ENCODE data around the gene NRIP3.

DNA sequence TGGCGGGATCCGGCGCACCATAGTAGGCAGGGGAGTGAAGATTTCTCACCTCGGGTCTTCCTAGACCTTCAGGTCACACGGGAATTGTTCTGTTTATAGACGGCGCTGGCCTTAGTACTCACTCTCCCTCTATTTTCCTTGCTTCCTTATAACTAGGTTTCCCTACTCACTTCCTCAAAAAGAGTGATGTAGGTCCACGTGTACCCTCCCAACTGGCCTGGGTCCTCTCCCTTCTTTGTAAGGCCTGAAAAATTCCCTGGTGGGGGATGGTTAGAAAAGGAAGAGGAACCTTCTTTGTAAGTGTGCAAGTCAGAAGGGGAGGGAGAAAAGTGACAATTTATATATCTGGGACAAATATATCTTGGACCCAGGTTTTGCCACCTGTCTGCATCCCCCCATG is 36.6 kb downstream of the NRIP3 start:
- TF ChIP-seq, protein P1, sequence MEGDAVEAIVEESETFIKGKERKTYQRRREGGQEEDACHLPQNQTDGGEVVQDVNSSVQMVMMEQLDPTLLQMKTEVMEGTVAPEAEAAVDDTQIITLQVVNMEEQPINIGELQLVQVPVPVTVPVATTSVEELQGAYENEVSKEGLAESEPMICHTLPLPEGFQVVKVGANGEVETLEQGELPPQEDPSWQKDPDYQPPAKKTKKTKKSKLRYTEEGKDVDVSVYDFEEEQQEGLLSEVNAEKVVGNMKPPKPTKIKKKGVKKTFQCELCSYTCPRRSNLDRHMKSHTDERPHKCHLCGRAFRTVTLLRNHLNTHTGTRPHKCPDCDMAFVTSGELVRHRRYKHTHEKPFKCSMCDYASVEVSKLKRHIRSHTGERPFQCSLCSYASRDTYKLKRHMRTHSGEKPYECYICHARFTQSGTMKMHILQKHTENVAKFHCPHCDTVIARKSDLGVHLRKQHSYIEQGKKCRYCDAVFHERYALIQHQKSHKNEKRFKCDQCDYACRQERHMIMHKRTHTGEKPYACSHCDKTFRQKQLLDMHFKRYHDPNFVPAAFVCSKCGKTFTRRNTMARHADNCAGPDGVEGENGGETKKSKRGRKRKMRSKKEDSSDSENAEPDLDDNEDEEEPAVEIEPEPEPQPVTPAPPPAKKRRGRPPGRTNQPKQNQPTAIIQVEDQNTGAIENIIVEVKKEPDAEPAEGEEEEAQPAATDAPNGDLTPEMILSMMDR (IDR thresholded peaks at IDR 0.05), result no peak
- TF ChIP-seq, protein P2, sequence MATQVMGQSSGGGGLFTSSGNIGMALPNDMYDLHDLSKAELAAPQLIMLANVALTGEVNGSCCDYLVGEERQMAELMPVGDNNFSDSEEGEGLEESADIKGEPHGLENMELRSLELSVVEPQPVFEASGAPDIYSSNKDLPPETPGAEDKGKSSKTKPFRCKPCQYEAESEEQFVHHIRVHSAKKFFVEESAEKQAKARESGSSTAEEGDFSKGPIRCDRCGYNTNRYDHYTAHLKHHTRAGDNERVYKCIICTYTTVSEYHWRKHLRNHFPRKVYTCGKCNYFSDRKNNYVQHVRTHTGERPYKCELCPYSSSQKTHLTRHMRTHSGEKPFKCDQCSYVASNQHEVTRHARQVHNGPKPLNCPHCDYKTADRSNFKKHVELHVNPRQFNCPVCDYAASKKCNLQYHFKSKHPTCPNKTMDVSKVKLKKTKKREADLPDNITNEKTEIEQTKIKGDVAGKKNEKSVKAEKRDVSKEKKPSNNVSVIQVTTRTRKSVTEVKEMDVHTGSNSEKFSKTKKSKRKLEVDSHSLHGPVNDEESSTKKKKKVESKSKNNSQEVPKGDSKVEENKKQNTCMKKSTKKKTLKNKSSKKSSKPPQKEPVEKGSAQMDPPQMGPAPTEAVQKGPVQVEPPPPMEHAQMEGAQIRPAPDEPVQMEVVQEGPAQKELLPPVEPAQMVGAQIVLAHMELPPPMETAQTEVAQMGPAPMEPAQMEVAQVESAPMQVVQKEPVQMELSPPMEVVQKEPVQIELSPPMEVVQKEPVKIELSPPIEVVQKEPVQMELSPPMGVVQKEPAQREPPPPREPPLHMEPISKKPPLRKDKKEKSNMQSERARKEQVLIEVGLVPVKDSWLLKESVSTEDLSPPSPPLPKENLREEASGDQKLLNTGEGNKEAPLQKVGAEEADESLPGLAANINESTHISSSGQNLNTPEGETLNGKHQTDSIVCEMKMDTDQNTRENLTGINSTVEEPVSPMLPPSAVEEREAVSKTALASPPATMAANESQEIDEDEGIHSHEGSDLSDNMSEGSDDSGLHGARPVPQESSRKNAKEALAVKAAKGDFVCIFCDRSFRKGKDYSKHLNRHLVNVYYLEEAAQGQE (IDR thresholded peaks at IDR 0.05; ENCODE audit: insufficient read depth in 1 of 2, low read depth in 2 of 2, low read length in 1 of 2), result no peak
- TF ChIP-seq SIN3A (IDR thresholded peaks at IDR 0.05; ENCODE audit: borderline replicate concordance, insufficient read depth, low read depth, low read length), result no peak
- no peak for TF ChIP-seq POLR2AphosphoS5 (IDR thresholded peaks at IDR 0.05; ENCODE audit: low read depth, low read length)

All from Panc1 (cell line).